ENCODE results near the gene FBXL20. TPM values are rescaled to one million over a fixed set of nuclear protein-coding genes. Genes with fewer than 3 reads are reported as not detected.

Gene FBXL20
- total RNA-seq, 1 experiment from 2014 or later, result 71.5 TPM

- Mint-ChIP-seq H3K27ac (ENCODE audit: unreplicated experiment) (no peak overlapping the region), H3K27me3 (ENCODE audit: unreplicated experiment) (peaks cover 91% of the 10 kb centered on the region), H3K9me3 (ENCODE audit: low read depth, unreplicated experiment) (no peaks in the 10 kb centered on the region), H3K4me3 (ENCODE audit: low read depth, unreplicated experiment) (no peak overlapping the region), H3K4me1 (ENCODE audit: low read depth, unreplicated experiment) (peaks cover 43% of the 10 kb centered on the region), H3K36me3 (ENCODE audit: insufficient read depth, unreplicated experiment) (peaks cover 25% of the 10 kb centered on the region)
- BruUV-seq (replicated peaks), result no TSS peak
- CTCF ChIA-PET, result interaction anchor here (0.8 to 6.5 kb wide), 7 partner anchors 11 to 38 kb away, joined by 3 to 73 read pairs (median 8); partner anchors contain the start of gene RPL19
- intact Hi-C loops (cut with micrococcal nuclease; ENCODE audit: unreplicated experiment), result no loop called here
- peak; percentile 15 for DNase-seq
- no peak for TF ChIP-seq CTCF (IDR thresholded peaks at IDR 0.05; ENCODE audit: unreplicated experiment)
These were observed 189.1 kb downstream of the FBXL20 start for GRCh38 chr17:39212195-39212810.

- Mint-ChIP-seq H3K4me3 (ENCODE audit: low read depth, unreplicated experiment) (peak overlapping the region; percentile 55), H3K27me3 (ENCODE audit: unreplicated experiment) (peaks cover 69% of the 10 kb centered on the region), H3K36me3 (ENCODE audit: insufficient read depth, unreplicated experiment) (peaks cover 38% of the 10 kb centered on the region), H3K27ac (ENCODE audit: unreplicated experiment) (no peak overlapping the region), H3K9me3 (ENCODE audit: low read depth, unreplicated experiment) (no peaks in the 10 kb centered on the region), H3K4me1 (ENCODE audit: low read depth, unreplicated experiment) (peaks cover 43% of the 10 kb centered on the region)
- DNase-seq, result no peak
- intact Hi-C loops (cut with micrococcal nuclease; ENCODE audit: unreplicated experiment), result no loop called here
- CTCF ChIA-PET, result interaction anchor here (0.9 to 7.8 kb wide), 10 partner anchors 8 to 227 kb away, joined by 3 to 442 read pairs (median 10); partner anchors contain the start of genes CACNB1, FBXL20 and RPL19
- BruUV-seq (replicated peaks), result no TSS peak
- TF ChIP-seq CTCF (IDR thresholded peaks at IDR 0.05; ENCODE audit: unreplicated experiment), result no peak
These were observed 191.4 kb downstream of the FBXL20 start for GRCh38 chr17:39210093-39210434.

- H3K4me3 Mint-ChIP-seq (ENCODE audit: low read depth, unreplicated experiment), result peak overlapping the region; percentile 55
- no TSS peak for BruUV-seq (replicated peaks)
- peaks cover 63% of the 10 kb centered on the region for H3K27me3 Mint-ChIP-seq (ENCODE audit: unreplicated experiment)
- peaks cover 41% of the 10 kb centered on the region for H3K36me3 Mint-ChIP-seq (ENCODE audit: insufficient read depth, unreplicated experiment)
- H3K4me1 Mint-ChIP-seq (ENCODE audit: low read depth, unreplicated experiment), result peaks cover 43% of the 10 kb centered on the region
- peak; percentile 81 for DNase-seq
- H3K9me3 Mint-ChIP-seq (ENCODE audit: low read depth, unreplicated experiment), result no peaks in the 10 kb centered on the region
- CTCF ChIA-PET, result interaction anchor here (0.5 to 7.8 kb wide), 12 partner anchors 9 to 233 kb away, joined by 3 to 442 read pairs (median 10); partner anchors contain the start of genes CACNB1, FBXL20 and RPL19
- H3K27ac Mint-ChIP-seq (ENCODE audit: unreplicated experiment), result peak overlapping the region; percentile 16
- TF ChIP-seq CTCF (IDR thresholded peaks at IDR 0.05; ENCODE audit: unreplicated experiment), result peak; percentile 13
- intact Hi-C loops (cut with micrococcal nuclease; ENCODE audit: unreplicated experiment), result loop anchor here (5.0 kb wide), 1 partner anchor 193 kb away; the partner anchor contains the start of gene FBXL20
These were observed 191.9 kb downstream of the FBXL20 start for GRCh38 chr17:39209317-39210092.

- Mint-ChIP-seq H3K9me3 (ENCODE audit: low read depth, unreplicated experiment) (no peaks in the 10 kb centered on the region), H3K4me3 (ENCODE audit: low read depth, unreplicated experiment) (peak overlapping the region; percentile 55), H3K27ac (ENCODE audit: unreplicated experiment) (no peak overlapping the region), H3K4me1 (ENCODE audit: low read depth, unreplicated experiment) (peaks cover 38% of the 10 kb centered on the region), H3K27me3 (ENCODE audit: unreplicated experiment) (peaks cover 57% of the 10 kb centered on the region), H3K36me3 (ENCODE audit: insufficient read depth, unreplicated experiment) (peaks cover 41% of the 10 kb centered on the region)
- intact Hi-C loops (cut with micrococcal nuclease; ENCODE audit: unreplicated experiment), result loop anchor here (5.0 kb wide), 1 partner anchor 193 kb away; the partner anchor contains the start of gene FBXL20
- CTCF ChIA-PET, result interaction anchor here (0.5 to 7.8 kb wide), 15 partner anchors 9 to 232 kb away, joined by 3 to 442 read pairs (median 4); partner anchors contain the start of genes CACNB1, FBXL20 and RPL19
- TF ChIP-seq CTCF (IDR thresholded peaks at IDR 0.05; ENCODE audit: unreplicated experiment), result no peak
- peak; percentile 73 for DNase-seq
- no TSS peak for BruUV-seq (replicated peaks)
These were observed 192.5 kb downstream of the FBXL20 start for GRCh38 chr17:39208893-39209292.

Measured in Calu3 (cell line).